Naive thymus-derived CD4-positive, alpha-beta T cell (primary cell): Measurements from ENCODE around the gene CFDP1. TPM values are rescaled to one million over a fixed set of nuclear protein-coding genes. Genes with fewer than 3 reads are reported as not detected.
"Not testable (repeated sequence)": the region's sequence is repeated elsewhere in the genome, so short reads cannot be mapped to it uniquely, and the experiment has no call there.

Experiments
- ATAC-seq: fragments of 150-1000 bp; cut with Tn5 transposase; 2 replicates; pipeline ENCODE4 v1.10.0; 2021; ENCODE audit warnings: mild to moderate bottlenecking, moderate library complexity
- CTCF ChIA-PET: fragments of 350-600 bp; sonication (Branson Sonifier 250); formaldehyde crosslinking; loops from one replicate; lab custom pipeline; 2021; ENCODE audit warnings: antibody characterized with exemption; lab: Charles Lee
- POLR2A ChIA-PET: fragments of 350-600 bp; sonication (Branson Sonifier 250); formaldehyde crosslinking; loops from one replicate; lab custom pipeline; 2021; ENCODE audit warnings: antibody characterized with exemption, inconsistent platforms; lab: Charles Lee
- DNase-seq, 9 donors: peaks; one replicate each; pipeline versions ENCODE4 v3.0.0 to v3.0.0-alpha.2; 2020 to 2022; ENCODE audit warnings: mixed read lengths in 1 of 9
- H3K27ac ChIP-seq: one replicate; pipeline ENCODE4 v1.7.0; 2013; ENCODE audit warnings: mild to moderate bottlenecking, low read depth, low read length, moderate library complexity
- H3K27me3 ChIP-seq, 2 donors: one replicate each; pipeline ENCODE4 v1.7.0; 2013; ENCODE audit warnings: low read length in 2 of 2, mild to moderate bottlenecking in 2 of 2, moderate library complexity in 2 of 2; ENCODE audit not compliant: control insufficient read depth in 2 of 2, insufficient read depth in 2 of 2
- H3K36me3 ChIP-seq, 3 experiments: 1 replicate in 2 of 3; 2 replicates in 1 of 3; pipeline ENCODE4 v1.7.0; 2013; ENCODE audit warnings: low read length in 3 of 3, mild to moderate bottlenecking in 3 of 3, moderate library complexity in 1 of 3; ENCODE audit not compliant: insufficient read depth in 3 of 3, control insufficient read depth in 2 of 3
- H3K4me1 ChIP-seq, 2 donors: one replicate each; pipeline ENCODE4 v1.7.0; 2013; ENCODE audit warnings: low read length in 2 of 2, mild to moderate bottlenecking in 2 of 2, moderate library complexity in 1 of 2; ENCODE audit not compliant: control insufficient read depth in 2 of 2, insufficient read depth in 2 of 2
- H3K4me3 ChIP-seq: 2 replicates; pipeline ENCODE4 v1.7.0; 2013; ENCODE audit warnings: mild to moderate bottlenecking, low read length
- H3K9me3 ChIP-seq, 3 experiments: 1 replicate in 2 of 3; 2 replicates in 1 of 3; pipeline ENCODE4 v1.7.0; 2013; ENCODE audit warnings: low read length in 3 of 3; ENCODE audit not compliant: control insufficient read depth in 2 of 3
- H3K27ac Mint-ChIP-seq, 9 donors: one replicate each; pipeline ENCODE4 v1.8.0; 2020 to 2022; ENCODE audit warnings: mixed read lengths in 9 of 9, mild to moderate bottlenecking in 8 of 9, moderate library complexity in 5 of 9, inconsistent platforms in 2 of 9
- H3K27me3 Mint-ChIP-seq, 5 donors: one replicate each; pipeline ENCODE4 v1.8.0; 2021 to 2022; ENCODE audit warnings: mixed read lengths in 5 of 5, mild to moderate bottlenecking in 1 of 5
- H3K36me3 Mint-ChIP-seq, 5 donors: one replicate each; pipeline ENCODE4 v1.8.0; 2020 to 2022; ENCODE audit warnings: mixed read lengths in 5 of 5, mild to moderate bottlenecking in 3 of 5, inconsistent platforms in 1 of 5
- H3K4me1 Mint-ChIP-seq, 7 donors: one replicate each; pipeline ENCODE4 v1.8.0; 2020 to 2022; ENCODE audit warnings: mixed read lengths in 7 of 7, mild to moderate bottlenecking in 3 of 7, inconsistent platforms in 1 of 7
- H3K4me3 Mint-ChIP-seq, 10 donors: one replicate each; pipeline ENCODE4 v1.8.0; 2020 to 2022; ENCODE audit warnings: mild to moderate bottlenecking in 10 of 10, mixed read lengths in 10 of 10, moderate library complexity in 6 of 10, inconsistent platforms in 2 of 10
- H3K9me3 Mint-ChIP-seq, 11 donors: one replicate each; pipeline ENCODE4 v1.8.0; 2020 to 2022; ENCODE audit warnings: mixed read lengths in 11 of 11, mild to moderate bottlenecking in 4 of 11, inconsistent platforms in 1 of 11, moderate library complexity in 1 of 11
- intact Hi-C, 2 donors: fragments of 100-400 bp; cut with micrococcal nuclease; formaldehyde crosslinking; loops; one replicate each; pipeline ENCODE4 v1.15.1; 2023
- polyA plus RNA-seq, 2 donors: library from polyadenylated mRNA; unstranded; fragments of 300-500 nt; fragmentation: Illumina TruSeq; gene quantifications; one replicate each; pipeline ENCODE4 v1.2.3, GENCODE V29; 2021
- total RNA-seq, 6 experiments: library from RNA in 5 of 6; stranded (reverse) in 5 of 6; gene quantifications; 1 replicate in 5 of 6; 2 replicates in 1 of 6; pipeline ENCODE4 v1.2.3 and lab custom pipeline; 2021 to 2026

The CFDP1 gene
- total and polyA plus RNA-seq, 7 experiments from 2014 or later: 34.9 to 42.1 (median 39.4) TPM

- Mint-ChIP-seq H3K36me3 (peaks cover 5 to 45% (median 34%) of the 10 kb centered on the region in 5 donors), H3K9me3 (peaks cover 0 to 4% (median 0%) of the 10 kb centered on the region in 11 donors), H3K27me3 (peaks cover 7 to 26% (median 15%) of the 10 kb centered on the region in 5 donors), H3K4me3 (peak overlapping the region; percentile 33 to 82 (median 60)), H3K4me1 (peaks cover 16 to 22% (median 19%) of the 10 kb centered on the region in 7 donors), H3K27ac (peak overlapping the region in 6 of 9 donors; percentile 29 to 86 (median 68))
- DNase-seq (no peak), ATAC-seq (no peak)
- intact Hi-C loops: no loop called here
- POLR2A ChIA-PET: no interaction called here
- Histone ChIP-seq H3K27ac (no peak overlapping the region), H3K4me1 (peaks cover 11 to 18% of the 10 kb centered on the region in 2 donors), H3K36me3 (peaks cover 0 to 19% (median 0%) of the 10 kb centered on the region in 3 experiments), H3K27me3 (no peaks in the 10 kb centered on the region), H3K4me3 (no peak overlapping the region), H3K9me3 (no peaks in the 10 kb centered on the region)
- CTCF ChIA-PET: no interaction called here
These were observed 145.1 kb downstream of the CFDP1 start for GRCh38 chr16:75288181-75288580.

- ATAC-seq: no peak
- Histone ChIP-seq H3K27ac (no peak overlapping the region), H3K9me3 (no peaks in the 10 kb centered on the region), H3K4me1 (peaks cover 11 to 18% of the 10 kb centered on the region in 2 donors), H3K36me3 (peaks cover 0 to 16% (median 0%) of the 10 kb centered on the region in 3 experiments), H3K27me3 (no peaks in the 10 kb centered on the region), H3K4me3 (no peak overlapping the region)
- Mint-ChIP-seq H3K27me3 (peaks cover 7 to 26% (median 15%) of the 10 kb centered on the region in 5 donors), H3K27ac (no peak overlapping the region), H3K36me3 (peaks cover 5 to 41% (median 29%) of the 10 kb centered on the region in 5 donors), H3K4me1 (peaks cover 16 to 22% (median 19%) of the 10 kb centered on the region in 7 donors), H3K4me3 (peak overlapping the region in 2 of 10 donors; percentile 17 to 26), H3K9me3 (peaks cover 0 to 4% (median 0%) of the 10 kb centered on the region in 11 donors)
- no peak for DNase-seq
- intact Hi-C loops: no loop called here
- CTCF ChIA-PET: no interaction called here
- POLR2A ChIA-PET: no interaction called here
These were observed 145.6 kb downstream of the CFDP1 start for GRCh38 chr16:75287708-75288107.

GRCh38 chr16:75286389-75286788, 146.9 kb downstream of the CFDP1 start:
- H3K27ac Mint-ChIP-seq: no peak overlapping the region
- intact Hi-C loops: no loop called here
- Histone ChIP-seq H3K27ac (no peak overlapping the region), H3K27me3 (no peaks in the 10 kb centered on the region), H3K9me3 (no peaks in the 10 kb centered on the region), H3K4me1 (peaks cover 11 to 18% of the 10 kb centered on the region in 2 donors), H3K36me3 (peaks cover 0 to 3% (median 0%) of the 10 kb centered on the region in 3 experiments), H3K4me3 (no peak overlapping the region)
- ChIA-PET POLR2A (no interaction called here), CTCF (no interaction called here)
- peaks cover 4 to 36% (median 16%) of the 10 kb centered on the region in 5 donors for H3K36me3 Mint-ChIP-seq
- H3K4me3 Mint-ChIP-seq: no peak overlapping the region
- peaks cover 7 to 30% (median 18%) of the 10 kb centered on the region in 5 donors for H3K27me3 Mint-ChIP-seq
- peaks cover 0 to 4% (median 0%) of the 10 kb centered on the region in 11 donors for H3K9me3 Mint-ChIP-seq
- peaks cover 16 to 21% (median 19%) of the 10 kb centered on the region in 7 donors for H3K4me1 Mint-ChIP-seq
- DNase-seq (no peak), ATAC-seq (no peak)

GRCh38 chr16:75282466-75283281, 150.6 kb downstream of the CFDP1 start:
- CTCF ChIA-PET: no interaction called here
- no peaks in the 10 kb centered on the region for H3K27me3 ChIP-seq
- no peak for DNase-seq

GRCh38 chr16:75281826-75282225, 151.5 kb downstream of the CFDP1 start:
- Histone ChIP-seq H3K27me3 (no peaks in the 10 kb centered on the region), H3K4me3 (no peak overlapping the region), H3K27ac (no peak overlapping the region), H3K36me3 (no peaks in the 10 kb centered on the region), H3K9me3 (no peaks in the 10 kb centered on the region), H3K4me1 (no peaks in the 10 kb centered on the region)
- DNase-seq (no peak), ATAC-seq (no peak)
- ChIA-PET CTCF (interaction anchor here (0.7 kb wide), 1 partner anchor 108 kb away, joined by 3 read pairs; no protein-coding TSS in a partner anchor), POLR2A (no interaction called here)
- H3K27me3 Mint-ChIP-seq: peaks cover 5 to 49% (median 20%) of the 10 kb centered on the region in 5 donors
- no peak overlapping the region for H3K27ac Mint-ChIP-seq
- peaks cover 0 to 1% (median 0%) of the 10 kb centered on the region in 7 donors for H3K4me1 Mint-ChIP-seq
- H3K9me3 Mint-ChIP-seq: peaks cover 0 to 1% (median 0%) of the 10 kb centered on the region in 11 donors
- no peak overlapping the region for H3K4me3 Mint-ChIP-seq
- H3K36me3 Mint-ChIP-seq: peaks cover 0 to 23% (median 11%) of the 10 kb centered on the region in 5 donors
- intact Hi-C loops: no loop called here

More at GRCh38 chr16:75282466-75283281, 150.6 kb downstream of the CFDP1 start:
- Histone ChIP-seq H3K4me1 (no peaks in the 10 kb centered on the region), H3K4me3 (no peak overlapping the region), H3K27ac (no peak overlapping the region), H3K9me3 (no peaks in the 10 kb centered on the region), H3K36me3 (no peaks in the 10 kb centered on the region)
- ATAC-seq: no peak
- H3K9me3 Mint-ChIP-seq: peaks cover 0 to 1% (median 0%) of the 10 kb centered on the region in 11 donors
- no peak overlapping the region for H3K4me3 Mint-ChIP-seq
- POLR2A ChIA-PET: no interaction called here
- H3K4me1 Mint-ChIP-seq: peaks cover 0 to 6% (median 0%) of the 10 kb centered on the region in 7 donors
- intact Hi-C loops: no loop called here
- H3K27ac Mint-ChIP-seq: no peak overlapping the region
- H3K27me3 Mint-ChIP-seq: peaks cover 5 to 46% (median 20%) of the 10 kb centered on the region in 5 donors
- peaks cover 0 to 23% (median 11%) of the 10 kb centered on the region in 5 donors for H3K36me3 Mint-ChIP-seq

- H3K27ac Mint-ChIP-seq, H3K4me3 ChIP-seq, DNase-seq, H3K36me3 ChIP-seq, H3K4me1 ChIP-seq, H3K27me3 ChIP-seq, H3K4me3 Mint-ChIP-seq, H3K4me1 Mint-ChIP-seq, H3K27ac ChIP-seq, H3K9me3 ChIP-seq, POLR2A ChIA-PET, ATAC-seq, H3K9me3 Mint-ChIP-seq, intact Hi-C loops: not testable (repeated sequence)
- Mint-ChIP-seq H3K36me3 (peaks cover 0 to 19% (median 8%) of the 10 kb centered on the region in 5 donors), H3K27me3 (peaks cover 5 to 49% (median 19%) of the 10 kb centered on the region in 5 donors)
- CTCF ChIA-PET: interaction anchor here (0.6 kb wide), 1 partner anchor 47 kb away, joined by 4 read pairs; no protein-coding TSS in a partner anchor
These were observed 152.3 kb downstream of the CFDP1 start for GRCh38 chr16:75281009-75281408.
